Psoas muscle (tissue), 8 donors: Measurements from ENCODE around the gene SRPK2. TPM values are rescaled to one million over a fixed set of nuclear protein-coding genes. Genes with fewer than 3 reads are reported as not detected.

ENCODE experiments used
- ATAC-seq, 4 donors: fragments of 200-7000 bp; cut with Tn5 transposase; one replicate each; pipeline ENCODE4 v1.9.1; 2020; ENCODE audit warnings: moderate library complexity in 3 of 4, mild to moderate bottlenecking in 2 of 4
- DNase-seq, 2 donors: peaks; one replicate each; pipeline ENCODE4 v3.0.0-alpha.2; 2020
- H3K27ac ChIP-seq: fragments of 200-600 bp; one replicate; pipeline ENCODE4 v1.8.0; 2022
- H3K27me3 ChIP-seq, 3 donors: fragments of 200-600 bp in 1 of 3; one replicate each; pipeline versions ENCODE4 v1.6.1 to v1.8.0; 2013 to 2022; ENCODE audit warnings: low read length in 2 of 3, mild to moderate bottlenecking in 2 of 3, moderate library complexity in 1 of 3; ENCODE audit not compliant: insufficient read depth in 3 of 3
- H3K36me3 ChIP-seq, 2 donors: fragments of 200-600 bp in 1 of 2; one replicate each; pipeline versions ENCODE4 v1.6.1 to v1.8.0; 2013 to 2022; ENCODE audit warnings: low read depth in 1 of 2, mild to moderate bottlenecking in 1 of 2, moderate library complexity in 1 of 2; ENCODE audit not compliant: insufficient read depth in 1 of 2
- H3K4me1 ChIP-seq: fragments of 200-600 bp; one replicate; pipeline ENCODE4 v1.8.0; 2022
- H3K4me3 ChIP-seq: fragments of 200-600 bp; one replicate; pipeline ENCODE4 v1.8.0; 2022; ENCODE audit warnings: mild to moderate bottlenecking
- H3K9me3 ChIP-seq: fragments of 200-600 bp; one replicate; pipeline ENCODE4 v1.8.0; 2022
- CTCF ChIP-seq: fragments of 200-600 bp; IDR thresholded peaks from one replicate; pipeline ENCODE4 v1.8.0; 2022; ENCODE audit warnings: antibody characterized with exemption
- WGBS, 3 donors: extraction: QIAGEN DNeasy Blood & Tissue Kit; methylation state at CpG; one replicate each; pipeline versions ENCODE4 v1.1.6 to v1.1.7; 2013; 5-methylcytosine and 5-hydroxymethylcytosine counted together
- intact Hi-C, 2 donors: fragments of 100-400 bp; cut with DNase I; formaldehyde crosslinking; loops; one replicate each; pipeline versions ENCODE4 v1.11.0 to v1.14.2; 2022
- polyA plus RNA-seq, 3 donors: library from polyadenylated mRNA; stranded (reverse); fragments of 200-250 nt; gene quantifications; one replicate each; pipeline ENCODE4 v1.2.3, GENCODE V29; 2013
- total RNA-seq, 4 donors: library from RNA; stranded (reverse); fragmentation: NEBNext Ultra II Directional in 2 of 4; extraction: Animal tissue kit (Norgen Biotek cat#: 25700) in 2 of 4; gene quantifications; one replicate each; pipeline versions ENCODE4 v1.2.1 to v1.2.4, GENCODE V29; 2021 to 2023
- donor health status: healthy with polysubstance abuse.
- donor health status: DM: no; HTN: no; CAD: no; lungs with moderate emphysema.
- donor health status: Bipolar disorder and iron deficiency.
- donor health status: healthy.
- donor health status: DM: yes; HTN: yes; CAD: no.
- donor health status: DM: no; HTN: no; CAD: no.
- donor health status: DM: no; HTN: no; CAD: no.
- donor health status: DM: yes; HTN: yes; CAD: no.

SRPK2 gene
- total and polyA plus RNA-seq, 7 donors = 12.7 to 51.3 (median 33.2) TPM

GRCh38 chr7:105215821-105216220, 172.9 kb downstream of the SRPK2 start:
- no peak for DNase-seq
- H3K4me1 ChIP-seq = peaks cover 30% of the 10 kb centered on the region
- no peak for ATAC-seq
- TF ChIP-seq CTCF = no peak
- no peaks in the 10 kb centered on the region for H3K27me3 ChIP-seq
- WGBS, 3 donors = 96 to 100% (median 97%) methylated on average over 1 of the region's 1 CpG
- H3K27ac ChIP-seq = no peak overlapping the region
- no peaks in the 10 kb centered on the region for H3K36me3 ChIP-seq
- H3K9me3 ChIP-seq = no peaks in the 10 kb centered on the region
- intact Hi-C loops = loop anchor here in 1 of 2 donors (5.0 kb wide), 1 partner anchor 56 kb away; no protein-coding TSS in a partner anchor
- H3K4me3 ChIP-seq = no peak overlapping the region

GRCh38 chr7:105215182-105215581, 173.5 kb downstream of the SRPK2 start:
- TF ChIP-seq CTCF = no peak
- no peaks in the 10 kb centered on the region for H3K9me3 ChIP-seq
- no peaks in the 10 kb centered on the region for H3K27me3 ChIP-seq
- ATAC-seq (no peak), DNase-seq (no peak)
- WGBS, 3 donors = 93 to 95% (median 94%) methylated on average over 4 of the region's 4 CpGs
- no peaks in the 10 kb centered on the region for H3K36me3 ChIP-seq
- H3K27ac ChIP-seq = no peak overlapping the region
- H3K4me1 ChIP-seq = peaks cover 36% of the 10 kb centered on the region
- intact Hi-C loops = loop anchor here in 1 of 2 donors (5.0 kb wide), 1 partner anchor 57 kb away; no protein-coding TSS in a partner anchor
- no peak overlapping the region for H3K4me3 ChIP-seq

- Histone ChIP-seq H3K4me1 (peaks cover 27% of the 10 kb centered on the region), H3K36me3 (no peaks in the 10 kb centered on the region), H3K27ac (no peak overlapping the region), H3K9me3 (no peaks in the 10 kb centered on the region), H3K4me3 (no peak overlapping the region), H3K27me3 (no peaks in the 10 kb centered on the region)
- no peak for TF ChIP-seq CTCF
- WGBS, 3 donors = 86 to 92% (median 91%) methylated on average over 2 of the region's 2 CpGs
- intact Hi-C loops = no loop called here
- no peak for ATAC-seq
- DNase-seq = no peak
These were observed 175.1 kb downstream of the SRPK2 start for GRCh38 chr7:105213611-105214010.

GRCh38 chr7:105212212-105212611, 176.5 kb downstream of the SRPK2 start:
- H3K36me3 ChIP-seq = no peaks in the 10 kb centered on the region
- intact Hi-C loops = no loop called here
- H3K27ac ChIP-seq = no peak overlapping the region
- H3K9me3 ChIP-seq = no peaks in the 10 kb centered on the region
- ATAC-seq (no peak), DNase-seq (no peak)
- peaks cover 13% of the 10 kb centered on the region for H3K4me1 ChIP-seq
- H3K4me3 ChIP-seq = no peak overlapping the region
- no peak for TF ChIP-seq CTCF
- WGBS, 3 donors = 73 to 87% (median 76%) methylated on average over 1 of the region's 1 CpG
- H3K27me3 ChIP-seq = no peaks in the 10 kb centered on the region

GRCh38 chr7:105210721-105211205, 178.0 kb downstream of the SRPK2 start:
- H3K9me3 ChIP-seq = no peaks in the 10 kb centered on the region
- H3K27me3 ChIP-seq = no peaks in the 10 kb centered on the region
- H3K4me3 ChIP-seq = no peak overlapping the region
- DNase-seq = no peak
- no peak for TF ChIP-seq CTCF
- peaks cover 10% of the 10 kb centered on the region for H3K4me1 ChIP-seq
- intact Hi-C loops = no loop called here
- WGBS, 3 donors = 20 to 43% (median 35%) methylated on average over 5 of the region's 5 CpGs
- peak; percentile 36 to 66 (median 49) for ATAC-seq
- H3K36me3 ChIP-seq = no peaks in the 10 kb centered on the region
- H3K27ac ChIP-seq = peak overlapping the region; percentile 24
